ENCODE results near the gene EBF3.

EBF3 gene

DNA sequence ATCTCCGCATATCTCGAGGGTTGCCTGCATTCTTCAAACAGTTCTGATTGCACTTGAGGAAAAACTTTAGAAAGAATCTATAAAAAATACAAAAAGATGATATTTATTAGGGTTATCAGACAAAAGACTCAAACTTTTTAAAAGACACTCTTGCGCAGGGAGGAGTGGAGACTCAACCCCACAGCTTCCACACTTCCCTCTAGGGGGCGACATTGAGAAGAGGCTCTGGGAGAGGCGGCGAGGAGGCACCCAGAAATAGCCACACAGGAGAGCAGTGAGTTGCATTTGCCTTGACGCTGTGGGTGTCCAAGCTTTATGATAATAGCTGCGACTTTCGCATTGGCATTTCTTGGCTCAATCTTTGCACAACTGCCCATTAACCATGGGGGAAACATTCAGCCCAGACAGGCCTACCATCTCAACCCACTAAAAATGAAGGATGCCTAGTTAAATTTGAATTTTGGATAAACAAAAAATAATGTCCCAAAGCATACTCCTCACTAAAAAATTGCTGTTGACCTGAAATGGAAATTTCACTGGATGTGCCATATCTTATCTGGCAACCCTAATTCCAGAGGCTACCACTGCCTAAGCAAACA lies 86.2 kb downstream of the EBF3 start:
- Histone ChIP-seq H3K4me3 (no peak overlapping the region), H3K27ac (no peak overlapping the region)
- TF ChIP-seq, protein P1, sequence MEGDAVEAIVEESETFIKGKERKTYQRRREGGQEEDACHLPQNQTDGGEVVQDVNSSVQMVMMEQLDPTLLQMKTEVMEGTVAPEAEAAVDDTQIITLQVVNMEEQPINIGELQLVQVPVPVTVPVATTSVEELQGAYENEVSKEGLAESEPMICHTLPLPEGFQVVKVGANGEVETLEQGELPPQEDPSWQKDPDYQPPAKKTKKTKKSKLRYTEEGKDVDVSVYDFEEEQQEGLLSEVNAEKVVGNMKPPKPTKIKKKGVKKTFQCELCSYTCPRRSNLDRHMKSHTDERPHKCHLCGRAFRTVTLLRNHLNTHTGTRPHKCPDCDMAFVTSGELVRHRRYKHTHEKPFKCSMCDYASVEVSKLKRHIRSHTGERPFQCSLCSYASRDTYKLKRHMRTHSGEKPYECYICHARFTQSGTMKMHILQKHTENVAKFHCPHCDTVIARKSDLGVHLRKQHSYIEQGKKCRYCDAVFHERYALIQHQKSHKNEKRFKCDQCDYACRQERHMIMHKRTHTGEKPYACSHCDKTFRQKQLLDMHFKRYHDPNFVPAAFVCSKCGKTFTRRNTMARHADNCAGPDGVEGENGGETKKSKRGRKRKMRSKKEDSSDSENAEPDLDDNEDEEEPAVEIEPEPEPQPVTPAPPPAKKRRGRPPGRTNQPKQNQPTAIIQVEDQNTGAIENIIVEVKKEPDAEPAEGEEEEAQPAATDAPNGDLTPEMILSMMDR (IDR thresholded peaks at IDR 0.05) = no peak
- DNase-seq (ENCODE audit: low spot score) = no peak

DNA sequence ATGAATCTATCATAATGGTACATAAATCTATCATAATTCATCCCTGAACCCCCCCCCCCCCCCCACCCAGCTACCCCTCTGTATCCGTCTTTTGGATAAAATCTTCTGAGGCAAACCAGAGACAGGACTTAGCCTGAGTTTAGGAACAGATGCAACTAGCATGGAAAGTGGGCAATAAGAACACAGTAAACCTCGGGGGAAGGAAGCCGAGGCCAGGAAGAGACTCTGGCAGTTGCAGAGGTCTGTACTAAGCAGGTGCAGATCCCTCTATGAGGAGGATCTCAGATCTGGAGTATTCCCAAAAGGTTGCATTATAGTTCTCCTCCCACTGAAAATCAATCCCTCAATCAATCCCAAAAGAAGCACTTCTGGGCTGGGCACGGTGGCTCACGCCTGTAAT lies 87.2 kb downstream of the EBF3 start:
- H3K4me3 ChIP-seq = no peak overlapping the region
- no peak overlapping the region for H3K27ac ChIP-seq
- DNase-seq (ENCODE audit: low spot score) = no peak
- TF ChIP-seq, protein P1 (IDR thresholded peaks at IDR 0.05) = no peak

DNA sequence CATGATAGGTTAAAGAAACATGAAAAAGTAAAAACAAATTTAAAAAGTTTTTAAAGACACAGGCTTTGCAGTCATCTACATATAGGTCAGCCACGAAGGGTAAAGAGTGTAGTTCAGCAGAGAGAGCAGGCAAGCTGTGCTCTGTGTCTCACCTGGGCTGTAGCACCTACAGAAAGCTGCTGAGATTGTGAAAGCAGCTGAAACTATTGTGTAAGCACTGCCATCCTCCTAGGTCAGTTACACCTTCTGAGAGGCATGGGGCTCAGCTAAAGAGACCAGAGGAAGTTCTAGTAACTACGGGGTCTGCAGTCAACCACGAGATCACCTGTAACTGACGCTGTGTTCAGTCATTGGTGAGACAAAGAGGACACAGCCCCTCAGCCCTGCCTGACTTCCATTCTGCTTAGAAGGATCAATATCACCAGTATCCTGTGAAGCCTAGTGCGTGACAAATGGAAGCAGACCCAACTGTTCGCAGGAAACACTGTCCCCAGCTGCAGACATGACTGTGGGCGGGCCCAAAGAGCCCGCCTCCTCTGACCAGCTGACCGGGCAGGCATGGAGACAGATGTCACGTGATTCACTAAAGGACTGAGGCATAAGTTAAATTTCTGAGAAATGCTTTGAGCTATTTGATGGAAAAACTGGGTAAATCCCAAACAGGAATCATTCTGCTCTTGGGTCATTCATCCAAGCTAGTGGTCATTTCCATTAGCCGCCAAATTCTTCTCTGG lies 87.9 kb downstream of the EBF3 start:
- Histone ChIP-seq H3K4me3 (no peak overlapping the region), H3K27ac (no peak overlapping the region)
- no peak for DNase-seq (ENCODE audit: low spot score)
- TF ChIP-seq, protein P1 (IDR thresholded peaks at IDR 0.05) = no peak

DNA sequence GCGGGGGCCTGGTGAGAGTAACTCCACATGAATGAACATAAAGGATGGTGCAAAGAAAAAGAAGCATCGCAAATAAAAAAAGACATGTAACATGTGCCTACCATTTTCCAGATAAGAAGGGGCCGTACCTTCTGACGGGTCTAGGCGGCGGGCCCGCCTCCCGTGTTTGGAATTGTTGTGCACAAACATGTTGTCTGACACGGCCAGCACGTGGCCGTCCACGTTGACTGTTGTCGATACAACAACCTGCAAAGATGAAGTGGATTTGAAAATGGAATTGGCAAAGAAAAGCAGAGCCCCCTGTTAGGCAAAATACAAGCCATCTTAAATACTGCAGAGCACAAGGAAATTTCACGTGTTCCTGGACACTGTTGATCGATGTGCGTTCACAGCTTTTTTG lies 90.7 kb downstream of the EBF3 start:
- H3K4me3 ChIP-seq = no peak overlapping the region
- DNase-seq (ENCODE audit: low spot score) = no peak
- TF ChIP-seq, protein P1 (IDR thresholded peaks at IDR 0.05) = no peak
- no peak overlapping the region for H3K27ac ChIP-seq

DNA sequence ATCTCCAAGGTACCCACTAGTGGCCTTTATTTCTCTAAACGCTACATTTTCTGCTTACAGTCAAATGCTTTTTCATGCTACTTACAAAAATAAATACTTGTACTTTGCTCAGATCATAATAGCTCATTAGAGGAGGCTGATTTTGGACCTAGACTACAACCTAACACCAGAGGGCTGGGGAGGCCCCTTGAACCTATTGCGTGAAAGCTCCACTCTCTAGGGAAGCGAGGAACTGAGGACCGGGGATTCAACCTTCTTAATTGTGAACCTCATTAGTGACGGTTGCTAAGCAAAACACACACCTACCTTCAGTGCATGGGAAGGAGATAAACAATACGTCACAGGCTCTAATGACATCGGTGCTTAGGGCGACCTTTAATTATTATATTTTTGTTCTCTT lies 92.1 kb downstream of the EBF3 start:
- no peak for DNase-seq (ENCODE audit: low spot score)
- TF ChIP-seq, protein P1 (IDR thresholded peaks at IDR 0.05) = no peak
- no peak overlapping the region for H3K27ac ChIP-seq

DNA sequence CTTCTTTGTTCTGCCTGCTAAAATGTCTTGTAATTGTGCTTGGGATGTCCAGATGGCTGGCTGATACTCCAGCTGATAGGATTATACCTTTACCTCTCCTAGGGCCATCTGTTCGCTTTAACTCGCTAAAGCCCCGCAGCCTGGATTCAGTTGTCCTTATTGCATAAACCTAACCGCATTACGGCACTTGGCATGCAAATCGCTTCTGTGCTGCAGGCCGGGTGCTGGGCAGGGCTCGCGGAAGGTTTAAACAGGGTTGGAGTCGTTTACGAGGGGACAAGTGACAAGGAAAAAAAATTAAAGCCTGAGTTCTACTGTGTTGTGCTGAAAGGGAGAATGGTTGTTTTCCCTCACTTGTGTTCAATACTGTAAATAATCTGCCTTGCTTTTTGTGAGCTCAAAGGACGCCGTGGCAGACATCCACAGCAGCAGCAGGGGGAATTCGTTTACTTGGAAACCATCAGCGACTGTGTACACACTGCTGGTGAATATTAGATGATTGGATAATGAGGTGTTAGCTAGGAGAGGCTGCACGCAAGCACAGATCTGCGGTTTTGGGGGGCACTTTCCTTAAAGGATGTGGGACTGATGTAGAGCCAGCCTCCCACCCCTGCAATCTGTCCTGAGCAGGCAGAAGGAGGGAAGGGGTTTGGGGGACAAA lies 93.0 kb downstream of the EBF3 start:
- DNase-seq (ENCODE audit: low spot score) = no peak
- Histone ChIP-seq H3K4me3 (no peak overlapping the region), H3K27ac (no peak overlapping the region)
- TF ChIP-seq, protein P1 (IDR thresholded peaks at IDR 0.05) = no peak

More for the DNA sequence above, 92.1 kb downstream of the EBF3 start:
- H3K4me3 ChIP-seq = no peak overlapping the region

DNA sequence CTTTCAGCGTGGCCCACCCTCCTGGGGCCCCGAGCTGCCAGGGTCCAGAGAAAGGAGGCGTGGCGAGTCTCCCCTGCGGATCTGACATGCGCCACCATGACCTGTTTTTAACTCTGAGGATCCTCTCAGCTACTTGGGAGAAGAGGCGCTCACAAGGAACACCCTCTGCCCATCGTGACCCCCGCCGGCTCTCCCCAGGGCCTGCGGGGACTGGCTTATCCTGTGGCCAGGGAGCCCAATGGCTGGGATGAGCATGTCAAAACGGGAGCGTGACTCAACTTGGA lies 93.7 kb downstream of the EBF3 start:
- DNase-seq (ENCODE audit: low spot score) = no peak
- no peak overlapping the region for H3K4me3 ChIP-seq
- TF ChIP-seq, protein P1 (IDR thresholded peaks at IDR 0.05) = no peak
- no peak overlapping the region for H3K27ac ChIP-seq

Measured in coronary artery (tissue), 2 donors.